CD8-positive, alpha-beta memory T cell (primary cell): ENCODE measurements around the gene SYNRG. TPM values are rescaled to one million over a fixed set of nuclear protein-coding genes. Genes with fewer than 3 reads are reported as not detected.
"Not testable (repeated sequence)": the region's sequence is repeated elsewhere in the genome, so short reads cannot be mapped to it uniquely, and the experiment has no call there.

Experiments used
- CTCF ChIA-PET: fragments of 350-600 bp; sonication (Branson Sonifier 250); formaldehyde crosslinking; loops from one replicate; lab custom pipeline; 2021; ENCODE audit warnings: antibody characterized with exemption; lab: Charles Lee
- POLR2A ChIA-PET: fragments of 350-600 bp; sonication (Branson Sonifier 250); formaldehyde crosslinking; loops from one replicate; lab custom pipeline; 2021; ENCODE audit warnings: antibody characterized with exemption; lab: Charles Lee
- DNase-seq, 5 donors: peaks; one replicate each; pipeline versions ENCODE4 v3.0.0 to v3.0.0-alpha.2; 2020 to 2022; ENCODE audit warnings: mixed read lengths in 1 of 5
- H3K27ac ChIP-seq: one replicate; pipeline ENCODE4 v1.7.0; 2013; ENCODE audit warnings: low read depth, mild to moderate bottlenecking, low read length, moderate library complexity
- H3K27me3 ChIP-seq: 2 replicates; pipeline ENCODE4 v1.7.0; 2013; ENCODE audit warnings: low read length, mild to moderate bottlenecking; ENCODE audit not compliant: insufficient read depth, poor library complexity, severe bottlenecking
- H3K36me3 ChIP-seq: 2 replicates; pipeline ENCODE4 v1.7.0; 2013; ENCODE audit warnings: mild to moderate bottlenecking, low read length, moderate library complexity; ENCODE audit not compliant: insufficient read depth
- H3K4me1 ChIP-seq: 2 replicates; pipeline ENCODE4 v1.7.0; 2013; ENCODE audit warnings: mild to moderate bottlenecking, low read length, moderate library complexity; ENCODE audit not compliant: insufficient read depth
- H3K4me3 ChIP-seq: 2 replicates; pipeline ENCODE4 v1.7.0; 2013; ENCODE audit warnings: mild to moderate bottlenecking, low read length
- H3K9me3 ChIP-seq: 2 replicates; pipeline ENCODE4 v1.7.0; 2013; ENCODE audit warnings: mild to moderate bottlenecking, low read length
- H3K27ac Mint-ChIP-seq, 8 donors: one replicate each; pipeline ENCODE4 v1.8.0; 2020 to 2021; ENCODE audit warnings: mixed read lengths in 8 of 8, mild to moderate bottlenecking in 6 of 8, inconsistent platforms in 3 of 8, moderate library complexity in 3 of 8
- H3K27me3 Mint-ChIP-seq, 2 donors: one replicate each; pipeline ENCODE4 v1.8.0; 2020 to 2021; ENCODE audit warnings: mixed read lengths in 2 of 2, mild to moderate bottlenecking in 1 of 2, moderate library complexity in 1 of 2
- H3K36me3 Mint-ChIP-seq, 3 donors: one replicate each; pipeline ENCODE4 v1.8.0; 2020 to 2021; ENCODE audit warnings: mixed read lengths in 3 of 3, inconsistent platforms in 1 of 3, mild to moderate bottlenecking in 1 of 3
- H3K4me1 Mint-ChIP-seq, 3 donors: one replicate each; pipeline ENCODE4 v1.8.0; 2020 to 2021; ENCODE audit warnings: mixed read lengths in 3 of 3, inconsistent platforms in 1 of 3, mild to moderate bottlenecking in 1 of 3
- H3K4me3 Mint-ChIP-seq, 7 donors: one replicate each; pipeline ENCODE4 v1.8.0; 2020 to 2021; ENCODE audit warnings: mixed read lengths in 7 of 7, mild to moderate bottlenecking in 6 of 7, moderate library complexity in 4 of 7, inconsistent platforms in 2 of 7
- H3K9me3 Mint-ChIP-seq, 5 donors: one replicate each; pipeline ENCODE4 v1.8.0; 2020 to 2022; ENCODE audit warnings: mixed read lengths in 5 of 5, mild to moderate bottlenecking in 3 of 5, moderate library complexity in 2 of 5, inconsistent platforms in 1 of 5
- polyA plus RNA-seq: library from polyadenylated mRNA; unstranded; fragments of 300-500 nt; fragmentation: Illumina TruSeq; gene quantifications from one replicate; pipeline ENCODE4 v1.2.3, GENCODE V29; 2021
- total RNA-seq, 2 experiments: library from RNA; stranded (reverse); gene quantifications; one replicate each; pipeline ENCODE4 v1.2.3, GENCODE V29; 2021

Gene SYNRG
- total and polyA plus RNA-seq, 3 experiments from 2014 or later = 42.3 to 104 (median 50.8) TPM

GRCh38 chr17:37519251-37519985 is 89.8 kb downstream of the SYNRG start:
- DNase-seq = no peak
- Histone ChIP-seq H3K27me3 (no peaks in the 10 kb centered on the region), H3K36me3 (peaks cover 31% of the 10 kb centered on the region), H3K27ac (no peak overlapping the region), H3K4me1 (no peaks in the 10 kb centered on the region), H3K4me3 (no peak overlapping the region), H3K9me3 (no peaks in the 10 kb centered on the region)
- Mint-ChIP-seq H3K27me3 (no peaks in the 10 kb centered on the region), H3K9me3 (no peaks in the 10 kb centered on the region), H3K4me3 (no peak overlapping the region), H3K36me3 (peaks cover 0 to 85% (median 19%) of the 10 kb centered on the region in 3 donors), H3K27ac (peak overlapping the region in 7 of 8 donors; percentile 35 to 87 (median 66)), H3K4me1 (peaks cover 21 to 33% (median 23%) of the 10 kb centered on the region in 3 donors)
- POLR2A ChIA-PET = no interaction called here
- CTCF ChIA-PET = interaction anchor here (1.1 kb wide), 1 partner anchor 16 kb away, joined by 4 read pairs; no protein-coding TSS in a partner anchor

- Mint-ChIP-seq H3K9me3 (no peaks in the 10 kb centered on the region), H3K36me3 (peaks cover 0 to 82% (median 19%) of the 10 kb centered on the region in 3 donors), H3K27ac (peak overlapping the region in 6 of 8 donors; percentile 2 to 80 (median 43)), H3K27me3 (no peaks in the 10 kb centered on the region), H3K4me1 (peaks cover 19 to 32% (median 20%) of the 10 kb centered on the region in 3 donors), H3K4me3 (no peak overlapping the region)
- Histone ChIP-seq H3K27me3 (no peaks in the 10 kb centered on the region), H3K36me3 (peaks cover 33% of the 10 kb centered on the region), H3K9me3 (no peaks in the 10 kb centered on the region), H3K4me1 (no peaks in the 10 kb centered on the region), H3K27ac (no peak overlapping the region), H3K4me3 (no peak overlapping the region)
- ChIA-PET POLR2A (no interaction called here), CTCF (interaction anchor here (1.1 kb wide), 1 partner anchor 17 kb away, joined by 4 read pairs; no protein-coding TSS in a partner anchor)
- no peak for DNase-seq
Measured at GRCh38 chr17:37518826-37519225, 90.4 kb downstream of the SYNRG start.

- peaks cover 14 to 28% (median 16%) of the 10 kb centered on the region in 3 donors for H3K4me1 Mint-ChIP-seq
- H3K27me3 Mint-ChIP-seq = no peaks in the 10 kb centered on the region
- H3K4me1 ChIP-seq = no peaks in the 10 kb centered on the region
- DNase-seq = no peak
- no peak overlapping the region for H3K4me3 Mint-ChIP-seq
- H3K4me3 ChIP-seq = no peak overlapping the region
- H3K36me3 ChIP-seq = peaks cover 37% of the 10 kb centered on the region
- H3K27me3 ChIP-seq = no peaks in the 10 kb centered on the region
- H3K9me3 Mint-ChIP-seq = no peaks in the 10 kb centered on the region
- H3K27ac ChIP-seq = no peak overlapping the region
- H3K9me3 ChIP-seq = no peaks in the 10 kb centered on the region
- H3K36me3 Mint-ChIP-seq = peaks cover 0 to 83% (median 14%) of the 10 kb centered on the region in 3 donors
- POLR2A ChIA-PET = no interaction called here
- H3K27ac Mint-ChIP-seq = peak overlapping the region in 2 of 8 donors; percentile 22 to 58
- CTCF ChIA-PET = no interaction called here
Measured at GRCh38 chr17:37517881-37518280, 91.3 kb downstream of the SYNRG start.

GRCh38 chr17:37516127-37516571 is 93.1 kb downstream of the SYNRG start:
- Mint-ChIP-seq H3K36me3 (peaks cover 0 to 83% (median 10%) of the 10 kb centered on the region in 3 donors), H3K27ac (no peak overlapping the region), H3K9me3 (no peaks in the 10 kb centered on the region), H3K4me1 (peaks cover 9 to 29% (median 20%) of the 10 kb centered on the region in 3 donors), H3K4me3 (no peak overlapping the region), H3K27me3 (no peaks in the 10 kb centered on the region)
- H3K9me3 ChIP-seq = no peaks in the 10 kb centered on the region
- no peaks in the 10 kb centered on the region for H3K27me3 ChIP-seq
- ChIA-PET POLR2A (no interaction called here), CTCF (interaction anchor here (1.2 kb wide), 1 partner anchor 94 kb away, joined by 3 read pairs; no protein-coding TSS in a partner anchor)
- DNase-seq = no peak
- H3K36me3 ChIP-seq = peaks cover 28% of the 10 kb centered on the region
- no peak overlapping the region for H3K27ac ChIP-seq
- no peaks in the 10 kb centered on the region for H3K4me1 ChIP-seq
- H3K4me3 ChIP-seq = no peak overlapping the region

- Mint-ChIP-seq H3K36me3 (peaks cover 0 to 62% (median 7%) of the 10 kb centered on the region in 3 donors), H3K27ac (peak overlapping the region in 2 of 8 donors; percentile 17 to 54), H3K9me3 (no peaks in the 10 kb centered on the region), H3K4me3 (no peak overlapping the region), H3K27me3 (no peaks in the 10 kb centered on the region), H3K4me1 (peaks cover 9 to 19% (median 14%) of the 10 kb centered on the region in 3 donors)
- ChIA-PET CTCF (no interaction called here), POLR2A (no interaction called here)
- Histone ChIP-seq H3K9me3 (no peaks in the 10 kb centered on the region), H3K4me3 (no peak overlapping the region), H3K4me1 (no peaks in the 10 kb centered on the region), H3K27me3 (no peaks in the 10 kb centered on the region), H3K27ac (no peak overlapping the region), H3K36me3 (peaks cover 23% of the 10 kb centered on the region)
- DNase-seq = no peak
Measured at GRCh38 chr17:37513711-37514110, 95.5 kb downstream of the SYNRG start.

- Mint-ChIP-seq H3K4me1 (peaks cover 9 to 15% (median 14%) of the 10 kb centered on the region in 3 donors), H3K4me3 (no peak overlapping the region), H3K27me3 (no peaks in the 10 kb centered on the region), H3K27ac (peak overlapping the region in 1 of 8 donors; percentile 60), H3K36me3 (peaks cover 0 to 50% (median 0%) of the 10 kb centered on the region in 3 donors), H3K9me3 (no peaks in the 10 kb centered on the region)
- no peak overlapping the region for H3K27ac ChIP-seq
- POLR2A ChIA-PET = interaction anchor here (0.6 to 0.7 kb wide), 2 partner anchors 18 to 66 kb away, joined by 3 read pairs; no protein-coding TSS in a partner anchor
- H3K36me3 ChIP-seq = peaks cover 13% of the 10 kb centered on the region
- DNase-seq = no peak
- H3K27me3 ChIP-seq = no peaks in the 10 kb centered on the region
- no peaks in the 10 kb centered on the region for H3K9me3 ChIP-seq
- H3K4me3 ChIP-seq = no peak overlapping the region
- CTCF ChIA-PET = no interaction called here
- no peaks in the 10 kb centered on the region for H3K4me1 ChIP-seq
Measured at GRCh38 chr17:37512442-37513068, 96.7 kb downstream of the SYNRG start.

GRCh38 chr17:37511642-37512041 is 97.6 kb downstream of the SYNRG start:
- H3K27me3 ChIP-seq, H3K27me3 Mint-ChIP-seq, H3K36me3 ChIP-seq, H3K9me3 ChIP-seq, H3K4me3 ChIP-seq, H3K4me1 ChIP-seq, H3K27ac ChIP-seq, DNase-seq, H3K4me3 Mint-ChIP-seq, H3K9me3 Mint-ChIP-seq: not testable (repeated sequence)
- H3K4me1 Mint-ChIP-seq = peaks cover 10 to 17% (median 14%) of the 10 kb centered on the region in 3 donors
- peaks cover 0 to 41% (median 0%) of the 10 kb centered on the region in 3 donors for H3K36me3 Mint-ChIP-seq
- H3K27ac Mint-ChIP-seq = peak overlapping the region in 1 of 8 donors; percentile 32
- ChIA-PET CTCF (interaction anchor here (0.8 kb wide), 1 partner anchor 98 kb away, joined by 3 read pairs; the partner anchor contains the start of gene SYNRG), POLR2A (interaction anchor here (0.6 kb wide), 1 partner anchor 85 kb away, joined by 3 read pairs; no protein-coding TSS in a partner anchor)
